Naive thymus-derived CD4-positive, alpha-beta T cell (primary cell): Measurements from ENCODE around the gene IMMT. TPM values are rescaled to one million over a fixed set of nuclear protein-coding genes. Genes with fewer than 3 reads are reported as not detected.
A peak's percentile ranks its signal among the peaks of the same experiment; 100 is the strongest.
"Not testable (repeated sequence)": the region's sequence is repeated elsewhere in the genome, so short reads cannot be mapped to it uniquely, and the experiment has no call there.

Experiments
- ATAC-seq: fragments of 150-1000 bp; cut with Tn5 transposase; 2 replicates; pipeline ENCODE4 v1.10.0; 2021; ENCODE audit warnings: mild to moderate bottlenecking, moderate library complexity
- CTCF ChIA-PET: fragments of 350-600 bp; sonication (Branson Sonifier 250); formaldehyde crosslinking; loops from one replicate; lab custom pipeline; 2021; ENCODE audit warnings: antibody characterized with exemption; lab: Charles Lee
- POLR2A ChIA-PET: fragments of 350-600 bp; sonication (Branson Sonifier 250); formaldehyde crosslinking; loops from one replicate; lab custom pipeline; 2021; ENCODE audit warnings: antibody characterized with exemption, inconsistent platforms; lab: Charles Lee
- DNase-seq, 9 donors: peaks; one replicate each; pipeline versions ENCODE4 v3.0.0 to v3.0.0-alpha.2; 2020 to 2022; ENCODE audit warnings: mixed read lengths in 1 of 9
- H3K27ac ChIP-seq: one replicate; pipeline ENCODE4 v1.7.0; 2013; ENCODE audit warnings: mild to moderate bottlenecking, low read depth, low read length, moderate library complexity
- H3K27me3 ChIP-seq, 2 donors: one replicate each; pipeline ENCODE4 v1.7.0; 2013; ENCODE audit warnings: low read length in 2 of 2, mild to moderate bottlenecking in 2 of 2, moderate library complexity in 2 of 2; ENCODE audit not compliant: control insufficient read depth in 2 of 2, insufficient read depth in 2 of 2
- H3K36me3 ChIP-seq, 3 experiments: 1 replicate in 2 of 3; 2 replicates in 1 of 3; pipeline ENCODE4 v1.7.0; 2013; ENCODE audit warnings: low read length in 3 of 3, mild to moderate bottlenecking in 3 of 3, moderate library complexity in 1 of 3; ENCODE audit not compliant: insufficient read depth in 3 of 3, control insufficient read depth in 2 of 3
- H3K4me1 ChIP-seq, 2 donors: one replicate each; pipeline ENCODE4 v1.7.0; 2013; ENCODE audit warnings: low read length in 2 of 2, mild to moderate bottlenecking in 2 of 2, moderate library complexity in 1 of 2; ENCODE audit not compliant: control insufficient read depth in 2 of 2, insufficient read depth in 2 of 2
- H3K4me3 ChIP-seq: 2 replicates; pipeline ENCODE4 v1.7.0; 2013; ENCODE audit warnings: mild to moderate bottlenecking, low read length
- H3K9me3 ChIP-seq, 3 experiments: 1 replicate in 2 of 3; 2 replicates in 1 of 3; pipeline ENCODE4 v1.7.0; 2013; ENCODE audit warnings: low read length in 3 of 3; ENCODE audit not compliant: control insufficient read depth in 2 of 3
- H3K27ac Mint-ChIP-seq, 9 donors: one replicate each; pipeline ENCODE4 v1.8.0; 2020 to 2022; ENCODE audit warnings: mixed read lengths in 9 of 9, mild to moderate bottlenecking in 8 of 9, moderate library complexity in 5 of 9, inconsistent platforms in 2 of 9
- H3K27me3 Mint-ChIP-seq, 5 donors: one replicate each; pipeline ENCODE4 v1.8.0; 2021 to 2022; ENCODE audit warnings: mixed read lengths in 5 of 5, mild to moderate bottlenecking in 1 of 5
- H3K36me3 Mint-ChIP-seq, 5 donors: one replicate each; pipeline ENCODE4 v1.8.0; 2020 to 2022; ENCODE audit warnings: mixed read lengths in 5 of 5, mild to moderate bottlenecking in 3 of 5, inconsistent platforms in 1 of 5
- H3K4me1 Mint-ChIP-seq, 7 donors: one replicate each; pipeline ENCODE4 v1.8.0; 2020 to 2022; ENCODE audit warnings: mixed read lengths in 7 of 7, mild to moderate bottlenecking in 3 of 7, inconsistent platforms in 1 of 7
- H3K4me3 Mint-ChIP-seq, 10 donors: one replicate each; pipeline ENCODE4 v1.8.0; 2020 to 2022; ENCODE audit warnings: mild to moderate bottlenecking in 10 of 10, mixed read lengths in 10 of 10, moderate library complexity in 6 of 10, inconsistent platforms in 2 of 10
- H3K9me3 Mint-ChIP-seq, 11 donors: one replicate each; pipeline ENCODE4 v1.8.0; 2020 to 2022; ENCODE audit warnings: mixed read lengths in 11 of 11, mild to moderate bottlenecking in 4 of 11, inconsistent platforms in 1 of 11, moderate library complexity in 1 of 11
- intact Hi-C, 2 donors: fragments of 100-400 bp; cut with micrococcal nuclease; formaldehyde crosslinking; loops; one replicate each; pipeline ENCODE4 v1.15.1; 2023
- polyA plus RNA-seq, 2 donors: library from polyadenylated mRNA; unstranded; fragments of 300-500 nt; fragmentation: Illumina TruSeq; gene quantifications; one replicate each; pipeline ENCODE4 v1.2.3, GENCODE V29; 2021
- total RNA-seq, 6 experiments: library from RNA in 5 of 6; stranded (reverse) in 5 of 6; gene quantifications; 1 replicate in 5 of 6; 2 replicates in 1 of 6; pipeline ENCODE4 v1.2.3 and lab custom pipeline; 2021 to 2026

IMMT gene
- total and polyA plus RNA-seq, 7 experiments from 2014 or later = 59.2 to 164 (median 77.0) TPM

DNA sequence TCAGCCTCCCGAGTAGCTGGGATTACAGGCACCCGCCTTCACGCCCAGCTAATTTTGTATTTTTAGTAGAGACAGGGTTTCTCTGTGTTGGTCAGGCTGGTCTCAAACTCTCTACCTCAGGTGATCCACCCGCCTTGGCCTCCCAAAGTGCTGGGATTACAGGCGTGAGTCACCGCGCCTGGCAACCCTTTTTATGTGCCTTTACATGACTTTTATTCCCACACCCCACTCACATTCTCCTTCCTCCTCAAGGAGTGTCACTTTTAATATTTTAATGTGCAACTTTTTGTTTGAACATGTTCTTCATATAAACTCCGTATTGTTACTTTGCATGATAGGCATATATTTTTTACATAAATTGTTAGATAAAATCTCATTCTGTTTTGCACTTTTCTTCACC is 33.3 kb upstream of the IMMT start:
- H3K27me3 ChIP-seq, H3K9me3 ChIP-seq, DNase-seq, H3K27ac ChIP-seq, H3K4me3 ChIP-seq, H3K36me3 Mint-ChIP-seq, ATAC-seq, CTCF ChIA-PET, H3K9me3 Mint-ChIP-seq, H3K27ac Mint-ChIP-seq, POLR2A ChIA-PET, H3K36me3 ChIP-seq, H3K4me1 ChIP-seq, H3K4me3 Mint-ChIP-seq, H3K27me3 Mint-ChIP-seq: not testable (repeated sequence)
- peaks cover 13 to 23% (median 19%) of the 10 kb centered on the region in 7 donors for H3K4me1 Mint-ChIP-seq
- intact Hi-C loops = loop anchor here in 1 of 2 donors (10.0 kb wide), 1 partner anchor 216 kb away; the partner anchor contains the start of gene KDM3A

DNA sequence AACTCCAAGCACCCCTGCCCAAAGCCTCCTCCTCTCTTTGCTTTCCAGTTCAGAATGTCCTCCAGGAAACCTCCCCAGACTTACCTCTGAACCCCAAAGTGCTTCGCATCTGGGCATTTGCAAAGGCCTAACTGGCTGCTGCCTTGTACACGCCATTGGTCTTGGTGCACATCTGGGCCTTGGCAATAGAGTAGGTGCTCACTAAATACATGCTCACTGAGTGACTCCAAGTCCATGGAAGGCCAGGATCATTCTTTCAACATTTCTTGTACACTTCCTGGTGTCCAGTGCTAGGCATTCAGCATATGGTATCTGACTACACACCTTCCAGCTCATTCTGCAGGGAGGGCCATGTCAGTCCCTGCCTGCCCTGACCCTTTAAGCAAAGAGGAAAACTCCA is 32.4 kb upstream of the IMMT start:
- intact Hi-C loops = loop anchor here in 1 of 2 donors (10.0 kb wide), 1 partner anchor 217 kb away; the partner anchor contains the start of gene KDM3A
- Mint-ChIP-seq H3K27me3 (no peaks in the 10 kb centered on the region), H3K27ac (peak overlapping the region in 1 of 9 donors; percentile 28), H3K4me1 (peaks cover 13 to 24% (median 21%) of the 10 kb centered on the region in 7 donors), H3K36me3 (no peaks in the 10 kb centered on the region), H3K9me3 (no peaks in the 10 kb centered on the region), H3K4me3 (no peak overlapping the region)
- no peak for ATAC-seq
- ChIA-PET POLR2A (no interaction called here), CTCF (no interaction called here)
- no peaks in the 10 kb centered on the region for H3K36me3 ChIP-seq
- DNase-seq = no peak
- H3K9me3 ChIP-seq = no peaks in the 10 kb centered on the region
- peaks cover 0 to 4% of the 10 kb centered on the region in 2 donors for H3K4me1 ChIP-seq
- no peak overlapping the region for H3K4me3 ChIP-seq
- H3K27ac ChIP-seq = no peak overlapping the region
- H3K27me3 ChIP-seq = no peaks in the 10 kb centered on the region

DNA sequence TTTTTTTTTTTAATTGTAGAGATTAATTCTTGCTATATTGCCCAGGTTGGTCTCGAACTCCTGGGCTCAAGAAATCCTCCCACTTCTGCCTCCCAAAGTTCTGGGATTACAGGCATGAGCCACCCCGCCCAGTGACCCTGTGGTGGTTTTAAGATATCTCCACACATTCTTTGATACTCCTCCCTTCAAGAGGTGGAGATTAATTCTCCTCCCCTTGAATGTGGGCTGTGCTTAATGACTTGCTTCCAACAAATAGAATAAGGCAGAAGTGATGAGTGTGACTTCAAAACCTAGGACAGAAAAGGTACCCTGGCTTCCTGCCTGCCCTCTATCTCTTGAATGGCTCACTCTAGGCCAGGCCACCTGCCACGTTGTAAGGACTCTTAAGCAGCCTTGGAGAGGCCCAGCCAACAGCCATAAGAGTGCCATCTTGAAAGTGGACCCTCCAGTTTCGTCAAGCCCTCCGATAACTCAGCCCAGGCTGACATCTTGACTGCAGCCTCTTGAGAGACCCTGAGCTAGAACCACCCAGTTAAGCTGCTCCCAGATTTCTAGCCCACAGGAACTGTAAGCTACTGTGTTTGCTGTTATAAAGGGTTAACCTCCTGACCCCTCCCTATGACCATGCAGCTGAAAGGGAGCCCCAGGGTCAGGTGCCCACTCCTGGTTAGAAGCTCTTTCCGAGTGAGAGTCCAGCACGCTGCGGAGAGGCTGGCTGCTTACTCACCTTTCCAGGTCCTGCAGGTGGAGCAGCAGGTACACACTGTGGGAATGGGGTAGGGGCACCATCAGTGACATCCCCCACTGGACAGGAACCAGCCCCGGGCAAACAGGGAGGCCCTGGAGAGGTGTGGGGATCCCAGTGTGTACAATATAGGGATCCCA is 31.6 kb upstream of the IMMT start:
- Mint-ChIP-seq H3K27ac (peak overlapping the region in 3 of 9 donors; percentile 17 to 51 (median 20)), H3K4me1 (peaks cover 13 to 24% (median 21%) of the 10 kb centered on the region in 7 donors), H3K27me3 (no peaks in the 10 kb centered on the region), H3K9me3 (no peaks in the 10 kb centered on the region), H3K36me3 (no peaks in the 10 kb centered on the region), H3K4me3 (peak overlapping the region in 2 of 10 donors; percentile 18 to 41)
- H3K4me1 ChIP-seq = peaks cover 0 to 4% of the 10 kb centered on the region in 2 donors
- ATAC-seq (no peak), DNase-seq (no peak)
- no peak overlapping the region for H3K4me3 ChIP-seq
- no peaks in the 10 kb centered on the region for H3K27me3 ChIP-seq
- CTCF ChIA-PET = no interaction called here
- no peaks in the 10 kb centered on the region for H3K36me3 ChIP-seq
- intact Hi-C loops = loop anchor here in 1 of 2 donors (10.0 kb wide), 1 partner anchor 218 kb away; the partner anchor contains the start of gene KDM3A
- H3K27ac ChIP-seq = no peak overlapping the region
- POLR2A ChIA-PET = interaction anchor here (1.5 kb wide), 1 partner anchor 216 kb away, joined by 4 read pairs; no protein-coding TSS in a partner anchor
- no peaks in the 10 kb centered on the region for H3K9me3 ChIP-seq

DNA sequence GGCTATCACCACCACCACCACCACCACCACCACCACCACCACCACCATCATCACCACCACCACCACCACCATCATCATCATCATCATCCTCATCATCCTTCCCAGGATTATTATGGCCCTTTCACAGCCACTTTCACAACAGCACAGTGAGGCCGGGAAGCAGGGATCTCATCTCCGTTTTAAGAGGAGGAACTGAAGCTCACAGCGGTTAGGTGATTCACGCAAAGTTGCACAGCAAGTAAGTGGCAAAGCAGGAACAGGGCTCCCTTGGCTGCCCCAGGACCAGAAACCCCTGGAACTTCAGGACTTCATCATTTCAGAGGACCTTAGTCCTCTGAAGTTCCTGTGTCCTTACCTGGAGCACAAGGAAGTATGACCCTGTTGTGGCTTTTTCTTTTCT is 30.8 kb upstream of the IMMT start:
- CTCF ChIA-PET = interaction anchor here (6.3 kb wide), 1 partner anchor 144 kb away, joined by 50 read pairs; no protein-coding TSS in a partner anchor
- H3K27me3 Mint-ChIP-seq = no peaks in the 10 kb centered on the region
- no peaks in the 10 kb centered on the region for H3K9me3 ChIP-seq
- H3K36me3 ChIP-seq = no peaks in the 10 kb centered on the region
- H3K36me3 Mint-ChIP-seq = no peaks in the 10 kb centered on the region
- no peak for DNase-seq
- no peak overlapping the region for H3K4me3 ChIP-seq
- no peaks in the 10 kb centered on the region for H3K9me3 Mint-ChIP-seq
- H3K27ac Mint-ChIP-seq = peak overlapping the region in 4 of 9 donors; percentile 86 to 95 (median 90)
- peak; percentile 45 for ATAC-seq
- peaks cover 13 to 29% (median 22%) of the 10 kb centered on the region in 7 donors for H3K4me1 Mint-ChIP-seq
- no peak overlapping the region for H3K27ac ChIP-seq
- H3K27me3 ChIP-seq = no peaks in the 10 kb centered on the region
- POLR2A ChIA-PET = interaction anchor here (1.0 to 1.6 kb wide), 4 partner anchors 30 to 217 kb away, joined by 4 to 14 read pairs (median 6); partner anchors contain the start of genes IMMT and KDM3A
- intact Hi-C loops = loop anchor here in 1 of 2 donors (10.0 kb wide), 1 partner anchor 219 kb away; the partner anchor contains the start of gene KDM3A
- peaks cover 0 to 4% of the 10 kb centered on the region in 2 donors for H3K4me1 ChIP-seq
- peak overlapping the region in 2 of 10 donors; percentile 66 to 67 for H3K4me3 Mint-ChIP-seq

DNA sequence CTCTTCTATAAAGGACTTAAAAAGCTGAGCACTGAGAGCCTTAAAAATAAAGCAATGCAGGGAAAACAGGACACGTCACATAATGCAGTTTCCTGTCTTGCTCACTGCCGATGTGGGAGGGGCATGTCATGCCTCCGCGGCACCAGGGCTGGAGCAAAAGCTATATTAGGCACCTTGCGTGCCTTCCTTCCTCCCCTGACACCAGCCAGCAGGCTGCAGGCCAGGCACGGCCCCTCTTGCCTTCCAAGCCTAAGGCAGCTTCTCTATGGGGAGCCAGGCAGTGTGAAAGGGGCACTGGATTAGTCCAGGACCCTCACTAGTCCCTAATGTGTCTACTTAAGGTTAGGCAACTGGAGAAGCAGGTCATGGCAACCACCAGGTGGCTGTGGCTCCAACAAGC is 30.3 kb upstream of the IMMT start:
- DNase-seq = peak in 8 of 9 donors; percentile 39 to 69 (median 54)
- Histone ChIP-seq H3K27ac (no peak overlapping the region), H3K36me3 (no peaks in the 10 kb centered on the region), H3K27me3 (no peaks in the 10 kb centered on the region), H3K9me3 (no peaks in the 10 kb centered on the region), H3K4me3 (no peak overlapping the region), H3K4me1 (peaks cover 0 to 4% of the 10 kb centered on the region in 2 donors)
- ATAC-seq = peak; percentile 83
- Mint-ChIP-seq H3K36me3 (no peaks in the 10 kb centered on the region), H3K4me3 (peak overlapping the region; percentile 34 to 67 (median 52)), H3K27me3 (no peaks in the 10 kb centered on the region), H3K27ac (peak overlapping the region; percentile 72 to 96 (median 88)), H3K9me3 (no peaks in the 10 kb centered on the region), H3K4me1 (peaks cover 15 to 32% (median 22%) of the 10 kb centered on the region in 7 donors)
- intact Hi-C loops = loop anchor here (1.0 to 10.0 kb wide), 3 partner anchors 31 to 219 kb away; partner anchors contain the start of genes KDM3A (in 2 of the 2) and IMMT (in 1 of the 2)
- POLR2A ChIA-PET = interaction anchor here (1.0 to 1.6 kb wide), 6 partner anchors 26 to 218 kb away, joined by 3 to 14 read pairs (median 4); partner anchors contain the start of genes IMMT, KDM3A and MRPL35
- CTCF ChIA-PET = interaction anchor here (6.3 kb wide), 1 partner anchor 145 kb away, joined by 50 read pairs; no protein-coding TSS in a partner anchor

DNA sequence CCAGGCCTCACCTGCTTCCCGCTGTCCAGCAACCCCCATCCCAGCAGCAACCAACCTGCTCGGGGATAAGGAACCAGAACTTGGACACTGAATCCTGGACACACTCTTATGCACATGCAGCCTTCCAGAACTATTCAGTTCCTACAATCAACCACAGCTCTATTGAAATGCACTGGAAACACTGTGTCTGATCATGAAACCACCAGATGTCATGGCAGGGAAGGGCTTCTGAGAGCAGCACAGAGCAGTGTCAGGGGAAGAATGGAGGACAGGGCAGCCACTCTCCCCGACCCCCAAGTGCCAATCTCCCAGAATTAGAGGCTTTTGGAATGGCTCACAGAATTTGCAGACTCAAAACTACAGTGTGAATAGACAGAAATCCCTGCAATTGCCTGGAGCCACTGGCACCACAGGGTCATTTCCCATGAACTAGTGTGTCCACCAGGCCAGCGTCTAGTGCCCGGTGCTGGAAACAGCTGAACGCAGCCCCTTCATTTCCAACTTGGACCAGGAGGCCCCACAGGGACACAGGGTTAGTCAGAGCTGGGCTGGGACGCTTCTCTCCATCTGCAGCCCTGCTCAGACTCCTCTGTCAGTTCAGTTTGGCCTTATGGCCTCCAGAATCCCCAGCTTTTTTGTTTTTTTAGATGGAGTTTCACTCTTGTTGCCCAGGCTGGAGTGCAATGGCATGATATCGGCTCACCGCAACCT is 29.5 kb upstream of the IMMT start:
- CTCF ChIA-PET = interaction anchor here (6.3 kb wide), 1 partner anchor 145 kb away, joined by 50 read pairs; no protein-coding TSS in a partner anchor
- Mint-ChIP-seq H3K9me3 (no peaks in the 10 kb centered on the region), H3K4me3 (peak overlapping the region in 1 of 10 donors; percentile 66), H3K27me3 (no peaks in the 10 kb centered on the region), H3K4me1 (peaks cover 15 to 32% (median 22%) of the 10 kb centered on the region in 7 donors), H3K27ac (peak overlapping the region; percentile 72 to 96 (median 88)), H3K36me3 (no peaks in the 10 kb centered on the region)
- H3K4me3 ChIP-seq = no peak overlapping the region
- no peaks in the 10 kb centered on the region for H3K27me3 ChIP-seq
- POLR2A ChIA-PET = interaction anchor here (0.5 to 1.6 kb wide), 7 partner anchors 25 to 326 kb away, joined by 3 to 14 read pairs (median 5); partner anchors contain the start of genes IMMT, KDM3A and MRPL35
- H3K9me3 ChIP-seq = no peaks in the 10 kb centered on the region
- intact Hi-C loops = loop anchor here (1.0 to 10.0 kb wide), 3 partner anchors 30 to 220 kb away; partner anchors contain the start of genes KDM3A (in 2 of the 2) and IMMT (in 1 of the 2)
- H3K27ac ChIP-seq = peak overlapping the region; percentile 20
- DNase-seq (no peak), ATAC-seq (no peak)
- peaks cover 0 to 4% of the 10 kb centered on the region in 2 donors for H3K4me1 ChIP-seq
- H3K36me3 ChIP-seq = no peaks in the 10 kb centered on the region
